ENCODE results near the gene ZBTB22.
"Not testable (repeated sequence)": the region's sequence is repeated elsewhere in the genome, so short reads cannot be mapped to it uniquely, and the experiment has no call there.

Gene ZBTB22, protein sequence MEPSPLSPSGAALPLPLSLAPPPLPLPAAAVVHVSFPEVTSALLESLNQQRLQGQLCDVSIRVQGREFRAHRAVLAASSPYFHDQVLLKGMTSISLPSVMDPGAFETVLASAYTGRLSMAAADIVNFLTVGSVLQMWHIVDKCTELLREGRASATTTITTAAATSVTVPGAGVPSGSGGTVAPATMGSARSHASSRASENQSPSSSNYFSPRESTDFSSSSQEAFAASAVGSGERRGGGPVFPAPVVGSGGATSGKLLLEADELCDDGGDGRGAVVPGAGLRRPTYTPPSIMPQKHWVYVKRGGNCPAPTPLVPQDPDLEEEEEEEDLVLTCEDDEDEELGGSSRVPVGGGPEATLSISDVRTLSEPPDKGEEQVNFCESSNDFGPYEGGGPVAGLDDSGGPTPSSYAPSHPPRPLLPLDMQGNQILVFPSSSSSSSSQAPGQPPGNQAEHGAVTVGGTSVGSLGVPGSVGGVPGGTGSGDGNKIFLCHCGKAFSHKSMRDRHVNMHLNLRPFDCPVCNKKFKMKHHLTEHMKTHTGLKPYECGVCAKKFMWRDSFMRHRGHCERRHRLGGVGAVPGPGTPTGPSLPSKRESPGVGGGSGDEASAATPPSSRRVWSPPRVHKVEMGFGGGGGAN

DNA sequence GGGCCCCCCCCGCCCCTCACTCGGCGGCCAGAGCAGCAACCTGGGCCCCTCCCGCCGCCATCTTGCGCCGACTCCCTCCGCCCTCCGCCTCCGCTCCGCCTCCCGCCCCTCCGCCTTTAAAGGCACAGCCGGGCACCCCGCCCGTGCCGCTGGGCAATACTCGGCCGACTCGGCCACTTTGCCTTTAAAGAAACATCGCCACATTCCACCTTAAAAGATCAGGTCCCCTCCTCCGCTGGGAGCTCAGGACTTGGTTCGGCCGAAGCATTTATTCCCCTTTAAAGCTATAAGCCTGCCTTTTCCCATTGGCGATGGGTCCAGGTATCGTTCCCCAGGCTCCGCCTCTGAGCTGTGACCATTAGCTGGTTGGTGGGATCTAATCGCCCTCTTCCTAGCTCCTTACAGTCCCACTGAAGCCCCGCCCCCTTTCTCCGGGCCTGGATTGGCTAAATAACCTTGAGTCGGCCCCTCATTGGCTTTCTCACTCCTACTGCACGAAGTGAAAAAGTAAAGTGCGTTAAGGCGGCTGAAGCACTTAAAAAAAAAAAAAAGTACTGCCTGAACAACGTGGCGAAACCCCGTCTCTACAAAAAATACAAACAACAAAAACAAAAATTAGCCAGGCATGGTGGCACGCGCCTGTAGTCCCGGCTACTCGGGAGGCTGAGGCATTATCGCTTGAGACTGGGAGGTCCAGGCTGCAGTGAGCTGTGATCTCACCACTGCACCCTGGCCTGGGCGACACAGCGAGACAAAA is at the start of gene ZBTB22:
TSS of gene ZBTB22 (minus strand) at position 76 of the 757 bp plus-strand sequence. CDS start 828 bp downstream, outside the sequence.
- DNase-seq (ENCODE audit: low read depth in 1 of 2, low spot score in 1 of 2) = peak; percentile 91 to 95

DNA sequence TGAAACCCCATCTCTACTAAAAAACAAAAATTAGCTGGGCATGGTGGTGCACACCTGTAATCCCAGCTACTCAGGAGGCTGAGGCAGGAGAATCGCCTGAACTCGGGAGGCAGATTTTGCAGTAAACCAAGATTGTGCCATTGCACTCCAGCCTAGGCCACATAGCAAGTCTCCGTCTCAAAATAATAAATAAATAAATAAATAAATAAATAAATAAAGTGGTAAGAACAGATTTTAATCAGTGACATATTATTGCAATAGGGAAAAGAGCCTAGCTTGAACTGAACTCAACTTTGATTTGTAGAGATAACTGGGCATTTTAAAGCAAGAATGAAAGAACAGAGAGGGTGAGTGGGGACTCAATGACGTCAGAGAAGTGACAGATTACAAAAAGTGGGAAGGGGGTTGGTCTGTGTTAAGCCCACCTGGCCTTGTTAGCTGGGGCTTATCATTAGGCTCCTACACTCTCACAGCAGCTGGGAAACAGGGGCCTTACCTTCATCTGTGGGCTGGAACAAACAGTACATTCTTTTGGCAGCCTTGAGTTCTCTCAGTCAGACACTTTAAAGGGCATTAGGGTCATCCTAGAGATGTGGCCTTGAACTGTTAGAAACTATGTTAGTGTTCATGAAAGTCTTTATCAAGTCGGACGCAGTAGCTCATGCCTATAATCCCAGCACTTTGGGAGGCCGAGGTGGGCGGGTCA is 49.6 kb upstream of the ZBTB22 start:
- DNase-seq (ENCODE audit: low read depth in 1 of 2, low spot score in 1 of 2) = no peak

GRCh38 chr6:33365206-33365971 is 47.8 kb upstream of the ZBTB22 start:
- not testable (repeated sequence) for DNase-seq (ENCODE audit: low read depth in 1 of 2, low spot score in 1 of 2)

DNA sequence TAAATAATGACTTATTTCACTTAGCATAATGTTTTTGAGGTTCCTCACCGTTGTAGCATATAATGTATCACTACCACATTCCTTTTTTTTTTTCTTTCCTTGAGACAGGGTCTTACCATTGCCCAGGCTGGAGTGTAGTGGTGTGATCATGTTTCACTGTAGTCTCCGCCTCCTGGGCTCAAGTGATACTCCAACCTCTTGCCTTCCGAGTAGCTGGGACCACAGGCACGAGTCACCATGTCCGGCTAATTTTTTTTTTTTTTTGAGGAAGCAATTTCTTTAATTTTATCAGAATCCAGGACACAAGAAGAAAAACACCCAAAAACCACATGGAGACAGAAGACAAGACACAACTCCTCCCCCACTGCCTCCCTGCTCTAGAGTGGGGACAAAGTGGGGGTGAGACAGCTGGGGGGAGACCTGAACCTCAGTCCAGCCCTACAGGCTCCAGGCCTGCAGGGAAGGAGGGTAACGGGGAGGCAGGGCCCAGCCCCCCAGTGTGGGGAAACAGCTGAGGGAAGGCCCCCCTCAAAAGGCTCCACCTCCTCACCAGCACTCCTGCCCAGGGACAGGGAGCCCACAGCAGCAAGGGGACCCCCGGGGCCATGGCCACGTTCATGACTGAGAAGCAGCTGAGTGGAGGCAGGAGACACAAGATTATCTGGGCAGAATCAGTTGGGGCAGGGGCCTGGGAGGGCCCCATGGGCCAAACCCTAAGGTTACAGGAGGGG is 47.1 kb upstream of the ZBTB22 start:
- DNase-seq (ENCODE audit: low read depth in 1 of 2, low spot score in 1 of 2) = not testable (repeated sequence)

DNA sequence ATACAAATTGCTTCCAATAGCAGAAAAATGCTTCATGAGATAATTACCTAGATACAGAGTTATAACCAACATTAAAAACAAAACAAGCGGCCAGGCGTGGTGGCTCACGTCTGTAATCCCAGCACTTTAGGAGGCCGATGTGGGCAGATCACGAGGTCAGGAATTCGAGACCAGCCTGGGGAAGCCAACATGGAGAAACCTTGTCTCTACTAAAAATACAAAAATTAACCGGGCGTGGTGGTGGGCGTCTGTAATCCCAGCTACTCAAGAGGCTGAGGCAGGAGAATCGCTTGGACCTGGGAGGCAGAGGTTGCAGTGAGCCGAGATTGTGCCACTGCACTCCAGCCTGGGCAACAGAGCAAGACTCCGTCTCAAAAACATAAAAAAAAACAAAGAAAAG is 45.9 kb upstream of the ZBTB22 start:
- DNase-seq (ENCODE audit: low read depth in 1 of 2, low spot score in 1 of 2) = not testable (repeated sequence)

DNA sequence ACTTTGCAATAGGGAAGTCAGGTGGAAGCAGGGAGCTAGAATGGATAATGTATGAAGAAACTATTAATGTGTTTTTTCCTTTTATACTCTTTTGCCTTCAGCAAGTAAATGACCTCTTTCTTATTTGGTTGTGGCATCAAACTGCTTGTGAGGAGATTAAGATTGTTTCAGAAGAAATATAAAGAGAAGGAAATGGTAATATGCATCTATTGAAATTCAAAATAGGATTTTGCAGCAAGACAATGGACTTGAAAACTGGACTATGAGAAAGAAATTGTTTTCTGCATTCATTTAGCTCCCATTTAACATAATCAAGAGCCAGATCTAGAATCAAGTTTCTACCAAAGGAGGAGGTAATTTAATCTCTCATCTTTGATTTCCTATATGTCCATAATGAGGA is 41.8 kb upstream of the ZBTB22 start:
- no peak for DNase-seq (ENCODE audit: low read depth in 1 of 2, low spot score in 1 of 2)

GRCh38 chr6:33357160-33357871 is 39.8 kb upstream of the ZBTB22 start:
- DNase-seq (ENCODE audit: low read depth in 1 of 2, low spot score in 1 of 2) = not testable (repeated sequence)

DNA sequence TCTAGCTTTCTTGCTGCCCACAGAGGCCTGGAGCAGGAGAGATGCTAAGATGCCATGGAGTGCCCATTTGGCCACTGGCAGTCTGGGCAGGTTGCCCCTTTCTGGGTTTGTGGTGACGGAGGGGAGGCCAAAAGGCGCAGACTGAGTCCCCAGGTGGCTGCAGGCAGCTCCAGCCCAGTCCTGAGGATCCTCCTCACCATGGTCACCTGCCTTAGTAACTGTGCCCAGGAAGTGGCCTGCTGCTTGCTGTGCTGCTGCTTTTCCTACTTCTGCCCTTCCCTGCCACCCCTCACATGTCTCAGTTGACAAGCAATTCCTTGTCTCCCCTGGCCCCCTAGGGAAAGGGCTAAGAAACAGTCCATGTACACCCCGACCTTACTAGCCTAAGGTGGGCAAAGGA is 38.8 kb upstream of the ZBTB22 start:
- DNase-seq (ENCODE audit: low read depth in 1 of 2, low spot score in 1 of 2) = no peak

DNA sequence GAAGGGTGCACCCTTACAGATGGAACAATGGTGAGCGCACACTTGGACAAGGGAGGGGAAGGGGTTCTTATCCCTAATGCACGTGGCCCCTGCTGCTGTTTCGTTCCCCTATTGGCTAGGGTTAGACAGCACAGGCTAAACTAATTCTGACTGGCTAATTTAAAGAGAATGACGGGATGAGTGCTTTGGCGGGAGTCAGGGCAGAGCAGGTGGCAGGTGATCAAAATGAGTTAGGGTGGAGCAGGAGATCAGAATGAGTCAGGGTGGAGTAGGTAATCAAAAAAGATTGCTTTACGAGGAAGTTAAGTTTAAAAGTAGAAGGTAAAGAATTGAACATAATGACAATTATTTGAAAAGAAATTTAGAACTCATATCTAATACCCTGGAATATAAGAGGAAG is 38.3 kb upstream of the ZBTB22 start:
- not testable (repeated sequence) for DNase-seq (ENCODE audit: low read depth in 1 of 2, low spot score in 1 of 2)

GRCh38 chr6:33347816-33348215 is 30.3 kb upstream of the ZBTB22 start:
- no peak for DNase-seq (ENCODE audit: low read depth in 1 of 2, low spot score in 1 of 2)

GRCh38 chr6:33346972-33347371 is 29.4 kb upstream of the ZBTB22 start:
- DNase-seq (ENCODE audit: low read depth in 1 of 2, low spot score in 1 of 2) = not testable (repeated sequence)

GRCh38 chr6:33344701-33345697 is 27.5 kb upstream of the ZBTB22 start:
- DNase-seq (ENCODE audit: low read depth in 1 of 2, low spot score in 1 of 2) = peak; percentile 27 to 65

- peak in 1 of 2 donors; percentile 40 for DNase-seq (ENCODE audit: low read depth in 1 of 2, low spot score in 1 of 2)
Observed at GRCh38 chr6:33343953-33344611, 26.5 kb upstream of the ZBTB22 start.

- DNase-seq (ENCODE audit: low read depth in 1 of 2, low spot score in 1 of 2) = not testable (repeated sequence)
Observed at GRCh38 chr6:33343606-33343952, 26.0 kb upstream of the ZBTB22 start.

DNA sequence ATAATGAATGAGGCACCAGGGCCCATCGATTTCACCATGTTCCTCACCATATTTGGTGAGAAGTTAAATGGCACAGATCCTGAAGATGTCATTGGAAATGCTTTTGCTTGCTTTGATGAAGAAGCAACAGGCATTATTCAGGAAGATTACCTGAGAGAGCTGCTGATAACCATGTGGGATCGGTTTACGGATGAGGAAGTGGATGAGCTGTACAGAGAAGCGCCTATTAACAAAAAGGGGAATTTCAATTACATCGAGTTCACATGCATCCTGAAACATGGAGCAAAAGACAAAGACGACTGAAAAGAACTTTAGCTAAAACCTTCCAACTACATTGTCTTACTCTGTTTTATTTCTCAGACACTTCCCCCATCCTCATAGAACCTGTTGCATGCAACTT is 21.6 kb upstream of the ZBTB22 start:
- DNase-seq (ENCODE audit: low read depth in 1 of 2, low spot score in 1 of 2) = no peak

DNA sequence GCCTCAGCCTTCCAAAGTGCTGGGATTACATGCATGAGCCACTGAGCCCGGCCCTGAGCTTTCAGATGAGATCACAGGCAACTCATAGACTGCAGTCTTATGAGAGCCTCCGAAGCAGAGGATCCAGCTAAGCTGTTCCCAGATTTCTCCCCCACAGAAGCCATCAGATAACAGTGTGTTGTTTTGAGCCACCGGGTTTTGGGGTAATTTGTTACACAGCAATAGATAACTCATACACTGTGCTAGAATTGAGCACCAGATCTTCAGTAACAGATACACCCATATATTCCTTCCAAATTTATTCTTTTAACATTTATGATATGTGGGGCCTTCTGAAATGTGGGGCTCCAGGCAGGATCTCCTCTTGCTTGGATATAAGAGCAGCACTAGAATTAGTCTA is 19.0 kb upstream of the ZBTB22 start:
- no peak for DNase-seq (ENCODE audit: low read depth in 1 of 2, low spot score in 1 of 2)

GRCh38 chr6:33335916-33336315 is 18.4 kb upstream of the ZBTB22 start:
- DNase-seq (ENCODE audit: low read depth in 1 of 2, low spot score in 1 of 2) = no peak

Data from activated CD4-positive, alpha-beta T cell treated with anti-CD3 and anti-CD28 coated beads, Interleukin-2, amount 50 U/mL, for 24 hours (primary cell).